Measurements from ENCODE around the gene HNRNPR. TPM values are rescaled to one million over a fixed set of nuclear protein-coding genes. Genes with fewer than 3 reads are reported as not detected.
A peak's percentile ranks its signal among the peaks of the same experiment; 100 is the strongest.
"Not testable (repeated sequence)": the region's sequence is repeated elsewhere in the genome, so short reads cannot be mapped to it uniquely, and the experiment has no call there.

HNRNPR gene
- 115 and 128 TPM in 2 replicates for total RNA-seq (2014; rRNA removed; shearing (Covaris generic))
- polyA plus RNA-seq (2014; cell fraction: nucleus; rRNA removed): 119 and 131 TPM in 2 replicates

DNA sequence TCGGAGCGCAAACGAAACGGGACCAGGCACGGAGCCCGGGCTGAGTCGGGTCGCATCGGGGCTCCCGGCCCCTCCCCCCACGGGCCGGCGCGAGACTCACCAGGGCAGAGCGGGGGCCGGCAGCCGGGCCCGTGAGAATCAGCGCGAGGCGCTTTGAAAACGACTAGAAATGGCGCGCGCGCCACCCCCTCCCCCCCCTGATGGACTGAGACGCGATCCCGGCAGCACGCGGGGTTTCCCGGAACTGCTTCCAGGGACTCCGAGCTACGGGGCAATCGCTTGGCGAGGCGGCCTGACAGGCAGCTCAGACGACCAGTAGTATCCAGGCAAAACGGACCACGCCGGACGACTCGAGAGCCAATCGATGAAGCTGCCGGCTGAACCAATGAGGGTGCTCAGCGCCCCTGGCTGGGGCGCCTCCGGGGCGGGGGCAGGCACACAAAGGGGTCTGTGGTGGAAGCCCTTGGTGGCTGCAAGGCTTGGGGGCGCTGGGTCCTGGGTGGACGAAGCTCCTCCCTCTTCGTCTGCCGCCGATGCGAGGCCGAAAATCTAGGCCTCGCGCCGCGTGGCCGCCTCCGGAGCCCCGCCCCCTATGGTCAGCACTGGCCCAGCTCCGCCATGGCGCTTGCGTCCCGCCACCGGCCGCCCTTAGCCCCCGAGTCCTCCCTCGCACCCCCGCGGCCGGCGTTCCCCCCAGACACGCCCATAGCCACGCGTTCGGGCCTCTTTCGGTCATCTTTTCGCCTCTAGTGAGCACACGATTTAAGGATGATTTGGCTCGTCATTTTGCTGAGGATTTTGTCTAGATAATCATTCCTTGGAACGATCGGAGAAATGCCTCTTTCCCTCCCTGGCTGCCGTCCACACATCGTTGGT is at the start of gene HNRNPR:
TSS of gene HNRNPR (minus strand) at position 174 of the 876 bp plus-strand sequence. CDS start 3,276 bp downstream, outside the sequence.
- peak; percentile 99 for DNase-seq (ENCODE audit: extremely low read depth, low read depth)

DNA sequence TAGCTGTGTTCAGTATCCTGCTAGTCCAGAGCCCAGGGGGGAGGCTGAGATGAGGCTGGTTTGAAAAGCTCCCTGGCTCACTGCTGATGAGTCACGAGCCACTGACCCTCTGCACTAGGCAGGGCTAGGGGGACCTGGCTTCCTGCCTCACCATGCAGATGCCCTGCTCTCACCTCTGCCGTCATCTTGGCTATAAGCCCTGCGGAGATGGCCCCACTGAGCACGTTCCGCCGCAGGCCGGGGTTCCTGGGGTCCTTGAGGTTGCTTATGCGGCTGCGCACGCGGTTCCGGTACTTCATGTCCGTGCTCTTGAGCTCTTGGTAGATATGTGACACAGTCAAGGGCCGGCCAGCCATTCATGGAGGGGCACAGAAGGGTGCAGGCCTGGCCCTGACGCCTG is 49.6 kb upstream of the HNRNPR start:
- no peak for DNase-seq (ENCODE audit: extremely low read depth, low read depth)

DNA sequence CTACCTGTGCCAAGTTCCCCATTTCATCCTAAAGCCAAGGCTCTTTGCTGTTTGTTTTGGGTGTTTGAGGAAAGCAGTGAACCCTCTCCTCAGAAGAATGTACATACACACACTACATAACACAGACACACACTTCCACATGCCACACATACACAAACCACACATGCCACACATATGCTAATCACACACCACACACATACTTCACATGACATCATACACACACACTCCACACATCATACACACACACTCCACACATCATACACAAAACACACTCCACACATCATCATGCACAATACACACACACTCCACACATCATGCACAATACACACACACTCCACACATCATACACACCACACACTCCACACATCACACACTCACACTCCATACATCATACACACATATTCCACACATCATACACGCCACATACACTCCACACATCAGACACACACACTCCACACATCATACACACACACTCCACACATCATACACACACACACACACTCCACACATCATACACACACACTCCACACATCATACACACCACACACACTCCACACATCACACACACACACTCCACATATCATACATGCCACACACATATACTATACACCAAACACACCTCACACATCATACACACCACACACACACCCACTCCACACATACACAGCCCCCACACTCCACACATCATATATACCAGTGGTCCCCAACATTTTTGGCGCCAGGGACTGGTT is 48.2 kb upstream of the HNRNPR start:
- no peak for DNase-seq (ENCODE audit: extremely low read depth, low read depth)

DNA sequence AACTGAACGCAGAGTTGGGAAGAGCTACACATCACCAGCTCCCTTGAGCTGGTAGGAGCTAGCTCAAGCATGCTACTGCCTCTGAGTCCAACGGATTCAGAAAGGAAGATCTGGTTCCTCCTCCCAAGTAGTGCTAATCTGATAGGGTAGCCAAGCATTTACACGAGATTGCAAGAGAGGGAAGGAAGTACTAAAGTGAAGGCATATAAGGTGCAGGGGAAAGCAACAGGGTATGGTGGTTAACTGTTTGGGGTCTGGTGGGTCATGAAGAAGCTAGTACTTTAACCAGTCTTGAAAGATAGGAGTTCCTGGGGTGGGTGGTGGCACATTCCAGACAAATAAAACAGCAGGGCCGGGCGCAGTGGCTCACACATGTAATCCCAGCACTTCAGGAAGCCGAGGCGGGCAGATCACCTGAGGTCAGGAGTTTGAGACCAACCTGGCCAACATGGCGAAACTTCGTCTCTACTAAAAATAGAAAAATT is 45.8 kb upstream of the HNRNPR start:
- no peak for DNase-seq (ENCODE audit: extremely low read depth, low read depth)

DNA sequence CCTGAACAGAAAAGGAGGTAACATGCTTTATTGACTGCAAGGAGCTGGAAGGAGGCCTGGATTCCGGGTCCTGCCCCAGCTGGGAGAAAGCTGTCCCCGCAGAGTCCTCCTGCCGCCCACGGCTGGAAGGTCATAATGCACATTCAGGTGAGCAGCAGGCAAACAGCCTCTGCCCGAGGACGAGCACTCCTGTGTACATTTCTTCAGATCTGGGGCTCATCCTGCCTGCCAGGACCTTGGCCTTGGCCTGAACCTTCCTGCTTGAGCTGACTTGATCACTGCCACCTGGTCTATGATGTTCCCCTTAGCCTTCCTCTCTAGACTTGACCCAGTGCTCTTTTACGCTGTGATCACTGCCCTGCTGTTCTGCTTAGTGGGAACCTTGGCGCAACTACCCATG is 43.4 kb upstream of the HNRNPR start:
- DNase-seq (ENCODE audit: extremely low read depth, low read depth): no peak

DNA sequence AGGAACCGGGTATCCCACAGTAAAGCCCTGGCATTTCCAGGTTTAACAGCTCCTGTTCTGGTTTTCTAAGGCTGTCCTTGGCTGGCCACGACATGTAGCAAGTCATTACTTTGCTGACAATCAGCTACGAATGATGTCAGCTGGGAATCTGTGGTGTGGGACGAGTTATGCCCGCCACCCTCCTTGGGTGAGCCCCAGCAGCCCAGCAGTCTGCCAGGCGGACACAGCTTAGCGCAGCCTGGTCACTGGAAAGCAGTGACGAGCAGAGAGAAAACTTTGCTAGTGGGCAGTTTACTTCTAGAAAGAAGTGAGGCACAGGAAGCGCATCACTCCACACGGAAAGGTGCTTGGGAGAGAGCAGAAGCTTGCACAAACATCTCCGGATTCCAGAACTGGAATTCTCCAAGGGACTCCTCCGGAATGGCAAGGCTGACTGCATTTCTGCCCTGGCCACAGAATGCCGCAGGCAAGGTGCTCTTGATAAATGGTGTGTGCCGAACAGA is 41.1 kb upstream of the HNRNPR start:
- no peak for DNase-seq (ENCODE audit: extremely low read depth, low read depth)

DNA sequence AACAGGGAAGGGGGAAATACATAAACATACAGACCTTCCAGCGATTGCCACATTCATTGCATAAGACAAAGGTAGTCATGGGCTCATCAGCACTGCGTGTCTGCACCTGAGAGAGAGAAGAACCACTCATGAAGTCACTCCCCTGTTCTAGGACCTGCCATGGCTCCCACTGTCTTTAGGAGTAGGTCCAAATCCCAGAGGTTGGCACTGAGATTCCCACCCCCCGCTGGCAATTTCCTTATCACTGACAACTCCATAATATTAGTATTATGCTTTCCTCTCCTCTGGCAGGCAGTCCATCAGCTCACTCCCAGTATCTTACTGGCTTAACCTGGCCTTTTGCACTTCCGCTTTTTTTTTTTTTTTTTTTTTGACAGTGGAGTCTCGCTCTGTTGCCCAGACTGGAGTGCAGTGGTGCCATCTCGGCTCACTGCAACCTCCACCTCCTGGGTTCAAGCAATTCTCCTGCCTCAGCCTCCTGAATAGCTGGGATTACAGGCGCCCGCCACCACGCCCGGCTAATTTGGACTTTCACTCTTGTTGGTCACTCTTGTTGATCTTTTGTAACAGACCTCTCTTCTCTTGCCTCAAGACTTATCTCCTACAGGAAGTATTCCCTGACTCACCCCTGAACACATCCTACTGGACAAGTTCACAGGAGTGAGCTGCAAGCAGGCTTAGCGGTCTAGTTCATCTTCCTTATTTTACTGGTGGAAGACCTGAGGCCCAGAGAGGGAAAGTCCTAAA is 40.4 kb upstream of the HNRNPR start:
- DNase-seq (ENCODE audit: extremely low read depth, low read depth): peak; percentile 22

DNA sequence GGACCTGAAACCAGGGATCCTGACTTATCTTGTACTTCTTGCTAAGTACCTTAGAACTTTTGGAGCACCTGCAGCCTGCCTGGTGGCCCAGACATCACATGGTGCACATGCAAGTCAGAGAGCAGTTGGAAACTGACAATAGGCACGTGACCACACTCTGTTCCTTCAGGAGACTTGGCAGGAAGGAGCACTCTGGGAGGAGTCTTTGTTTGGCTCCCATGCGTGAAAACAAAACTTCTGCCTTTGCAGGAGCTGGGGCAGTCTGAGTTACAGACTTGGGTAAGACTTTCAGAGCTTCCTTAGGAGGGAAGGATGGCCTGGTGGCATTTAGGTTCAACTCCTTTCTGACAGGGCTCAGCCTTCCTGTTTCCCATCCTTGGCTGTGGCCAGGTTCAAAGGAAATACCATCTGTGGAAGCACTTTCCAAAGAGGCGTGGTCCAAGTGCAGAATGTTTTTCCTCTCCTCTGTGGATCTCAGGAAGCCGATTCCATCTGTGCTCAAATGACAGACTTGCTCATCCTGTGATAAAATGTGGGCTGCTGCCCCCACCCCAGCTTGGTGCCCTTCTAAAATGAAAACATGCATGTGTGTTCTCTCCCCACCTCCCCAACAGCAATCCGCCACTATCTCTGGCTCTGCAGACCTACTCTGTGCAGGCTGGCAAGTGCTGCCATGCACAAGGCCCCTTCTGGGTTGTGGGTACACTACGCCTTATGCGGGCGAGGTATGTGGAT is 39.7 kb upstream of the HNRNPR start:
- DNase-seq (ENCODE audit: extremely low read depth, low read depth): no peak

DNA sequence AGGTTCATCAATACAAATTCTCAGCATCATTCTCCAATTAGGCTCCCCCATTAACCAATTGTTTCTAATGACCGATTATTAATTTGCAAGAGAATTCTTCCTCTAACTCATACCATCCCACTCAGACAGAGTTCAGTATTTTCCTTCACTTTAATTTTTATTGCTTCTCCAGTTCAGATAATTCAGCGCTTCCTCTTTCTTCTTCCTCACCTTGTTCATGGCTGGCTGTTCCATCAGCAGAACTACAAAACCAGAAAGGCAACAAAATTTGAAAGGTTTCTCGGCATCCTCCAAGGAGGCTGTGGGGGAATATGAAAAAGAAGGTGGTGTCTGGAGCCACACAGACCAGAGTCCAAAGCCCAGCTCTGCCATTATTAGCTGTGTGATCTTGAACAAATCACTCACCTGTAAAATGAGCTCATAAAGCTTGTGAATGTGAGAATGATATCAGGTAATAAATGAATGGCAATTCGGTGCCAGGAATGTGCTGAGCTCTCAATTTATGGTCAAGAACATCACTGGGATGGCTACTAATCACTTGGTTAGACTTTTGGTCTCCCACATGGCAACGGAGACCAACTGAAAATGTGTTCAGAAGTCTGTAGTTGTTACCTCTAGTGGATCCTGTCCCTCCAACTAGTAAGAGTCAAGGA is 37.3 kb upstream of the HNRNPR start:
- DNase-seq (ENCODE audit: extremely low read depth, low read depth): no peak

DNA sequence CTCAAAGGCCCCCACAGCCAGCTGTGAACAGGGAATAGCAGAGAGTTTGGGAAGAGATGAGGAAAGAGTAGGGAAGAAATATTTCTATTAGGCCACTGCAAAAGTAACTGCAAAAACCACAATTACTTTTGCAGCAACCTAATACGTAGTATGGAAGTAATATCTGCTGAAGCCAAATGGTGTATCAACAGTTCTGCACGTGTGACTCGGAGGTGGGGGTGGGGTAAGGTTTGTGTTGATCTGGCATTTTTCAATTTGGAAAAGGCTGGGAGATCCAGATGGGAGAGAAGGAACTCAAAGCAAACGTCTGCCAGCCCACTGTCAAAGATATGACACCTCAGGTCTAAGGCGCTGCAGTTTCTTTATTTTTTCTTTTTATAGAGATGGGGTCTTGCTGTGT is 36.6 kb upstream of the HNRNPR start:
- DNase-seq (ENCODE audit: extremely low read depth, low read depth): no peak

DNA sequence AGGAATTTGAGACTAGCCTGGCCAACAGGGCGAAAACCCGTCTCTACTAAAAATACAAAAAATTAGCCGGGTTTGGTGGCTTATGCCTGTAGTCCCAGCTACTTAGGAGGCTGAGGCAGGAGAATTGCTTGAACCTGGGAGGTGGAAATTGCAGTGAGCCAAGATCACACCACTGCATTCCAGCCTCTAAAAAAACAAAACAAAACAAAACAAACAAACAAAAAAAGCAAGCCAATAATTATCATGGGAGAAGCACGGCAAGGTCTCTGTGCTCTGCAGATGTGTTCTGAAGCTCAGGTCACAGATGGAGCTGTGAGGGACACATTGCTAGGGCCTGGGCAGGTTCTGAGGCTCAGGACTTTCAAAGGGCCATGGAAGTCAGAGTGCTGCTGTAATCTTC is 36.2 kb upstream of the HNRNPR start:
- not testable (repeated sequence) for DNase-seq (ENCODE audit: extremely low read depth, low read depth)

DNA sequence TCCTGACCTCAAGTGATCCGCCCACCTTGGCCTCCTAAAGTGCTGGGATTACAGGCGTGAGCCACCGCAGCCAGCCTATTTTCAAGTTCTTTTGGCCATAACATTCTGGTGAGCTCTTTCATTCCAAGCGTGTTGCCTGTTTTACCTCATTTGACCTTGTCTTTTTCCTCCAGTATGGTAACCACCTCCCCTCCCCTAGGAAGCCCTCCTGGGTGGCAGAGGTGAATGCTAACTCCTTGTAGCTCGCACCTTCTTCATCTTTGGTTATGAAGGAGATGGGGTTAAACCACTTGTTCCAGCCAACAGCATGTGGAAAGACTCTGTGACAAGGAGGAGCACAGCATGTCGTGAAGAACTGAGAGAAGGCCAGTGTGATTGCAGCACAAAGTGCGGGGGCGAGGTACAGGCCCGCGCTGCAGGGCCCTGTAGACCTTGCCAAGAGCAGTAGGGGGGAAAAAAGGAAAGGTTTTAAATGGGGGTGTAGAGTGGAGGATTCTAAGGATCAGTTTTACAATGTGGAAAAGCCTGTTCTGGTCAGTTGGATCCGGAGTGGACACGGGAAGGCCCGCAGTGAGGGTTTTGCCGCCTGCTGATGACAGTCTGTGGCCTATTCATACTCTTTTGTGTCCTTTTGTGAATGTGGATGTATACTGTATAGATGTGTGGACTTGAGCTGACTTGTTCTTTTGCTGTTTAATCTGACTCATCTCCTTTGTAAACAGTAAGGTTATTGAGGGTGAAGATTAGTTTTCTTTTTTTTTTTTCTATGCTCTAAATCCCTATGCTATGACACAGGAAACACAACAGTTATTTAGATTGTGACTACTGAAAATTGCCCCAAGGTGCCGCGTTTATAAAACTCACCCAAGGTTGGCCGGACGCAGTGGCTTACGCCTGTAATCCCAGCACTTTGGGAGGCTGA is 33.1 kb upstream of the HNRNPR start:
- peak; percentile 72 for DNase-seq (ENCODE audit: extremely low read depth, low read depth)

DNA sequence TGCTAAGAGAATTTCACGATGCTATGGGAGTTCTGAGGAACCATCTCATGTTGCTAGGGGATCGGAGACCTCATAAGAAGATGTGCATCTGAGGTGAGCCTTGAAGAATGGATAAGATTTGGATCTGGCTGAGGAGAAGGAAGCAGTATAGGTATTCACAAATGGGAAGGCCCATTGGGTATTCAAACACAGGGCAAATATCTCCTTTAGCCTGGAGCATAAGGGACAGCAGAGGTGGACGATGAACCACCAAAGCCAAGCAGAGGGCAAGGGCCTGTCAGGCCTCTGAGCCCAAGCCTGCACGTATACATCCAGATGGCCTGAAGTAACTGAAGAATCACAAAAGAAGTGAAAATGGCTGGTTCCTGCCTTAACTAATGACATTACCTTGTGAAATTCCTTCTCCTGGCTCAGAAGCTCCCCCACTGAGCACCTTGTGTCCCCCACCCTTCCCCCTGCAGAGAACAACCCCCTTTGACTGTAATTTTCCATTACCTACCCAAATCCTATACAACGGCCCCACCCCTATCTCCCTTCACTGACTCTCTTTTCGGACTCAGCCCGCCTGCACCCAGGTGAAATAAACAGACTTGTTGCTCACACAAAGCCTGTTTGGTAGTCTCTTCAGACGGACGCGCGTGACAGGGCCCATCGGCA is 30.1 kb upstream of the HNRNPR start:
- DNase-seq (ENCODE audit: extremely low read depth, low read depth): not testable (repeated sequence)

DNA sequence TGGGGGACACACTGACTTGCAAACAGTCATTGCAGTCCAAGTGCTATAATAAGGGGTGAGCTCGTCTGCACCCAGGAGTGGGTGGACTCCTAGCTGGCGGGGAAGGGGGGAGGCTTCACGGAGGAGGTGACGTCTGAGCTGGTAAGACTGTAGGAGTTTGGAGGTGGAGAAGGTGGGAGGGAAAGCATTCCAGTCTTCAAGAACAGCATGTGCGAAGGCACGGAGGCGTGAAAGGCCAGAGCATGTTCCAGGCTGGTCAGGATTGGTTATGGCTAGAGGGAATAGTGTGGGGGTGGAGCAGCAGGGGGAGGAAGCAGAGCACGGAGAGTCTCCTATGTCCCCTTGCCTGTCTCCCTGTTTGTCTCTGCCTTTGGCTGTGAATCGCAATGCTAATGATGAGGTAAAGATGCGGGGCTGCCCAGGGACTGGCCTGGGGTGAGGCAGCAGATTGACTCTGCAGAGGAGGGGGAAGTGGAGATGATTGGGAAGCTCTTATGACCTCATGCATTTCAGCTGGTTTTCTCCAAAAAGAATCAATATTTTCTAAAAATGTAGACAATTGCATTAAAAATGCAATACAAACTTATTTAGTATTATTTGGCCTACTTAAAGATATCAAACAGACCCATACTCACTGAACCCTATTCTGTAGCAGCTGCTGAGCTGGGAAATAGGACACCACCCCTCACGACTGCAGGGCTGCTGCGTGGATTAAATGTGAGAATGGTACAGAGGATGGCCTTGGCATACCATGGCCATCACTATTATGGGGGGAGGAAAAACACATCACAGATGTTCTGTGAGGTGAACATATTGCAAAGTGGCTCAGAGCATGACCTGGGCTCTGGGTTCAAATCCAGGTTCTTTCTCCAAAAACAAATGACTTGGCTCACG is 28.1 kb upstream of the HNRNPR start:
- no peak for DNase-seq (ENCODE audit: extremely low read depth, low read depth)

DNA sequence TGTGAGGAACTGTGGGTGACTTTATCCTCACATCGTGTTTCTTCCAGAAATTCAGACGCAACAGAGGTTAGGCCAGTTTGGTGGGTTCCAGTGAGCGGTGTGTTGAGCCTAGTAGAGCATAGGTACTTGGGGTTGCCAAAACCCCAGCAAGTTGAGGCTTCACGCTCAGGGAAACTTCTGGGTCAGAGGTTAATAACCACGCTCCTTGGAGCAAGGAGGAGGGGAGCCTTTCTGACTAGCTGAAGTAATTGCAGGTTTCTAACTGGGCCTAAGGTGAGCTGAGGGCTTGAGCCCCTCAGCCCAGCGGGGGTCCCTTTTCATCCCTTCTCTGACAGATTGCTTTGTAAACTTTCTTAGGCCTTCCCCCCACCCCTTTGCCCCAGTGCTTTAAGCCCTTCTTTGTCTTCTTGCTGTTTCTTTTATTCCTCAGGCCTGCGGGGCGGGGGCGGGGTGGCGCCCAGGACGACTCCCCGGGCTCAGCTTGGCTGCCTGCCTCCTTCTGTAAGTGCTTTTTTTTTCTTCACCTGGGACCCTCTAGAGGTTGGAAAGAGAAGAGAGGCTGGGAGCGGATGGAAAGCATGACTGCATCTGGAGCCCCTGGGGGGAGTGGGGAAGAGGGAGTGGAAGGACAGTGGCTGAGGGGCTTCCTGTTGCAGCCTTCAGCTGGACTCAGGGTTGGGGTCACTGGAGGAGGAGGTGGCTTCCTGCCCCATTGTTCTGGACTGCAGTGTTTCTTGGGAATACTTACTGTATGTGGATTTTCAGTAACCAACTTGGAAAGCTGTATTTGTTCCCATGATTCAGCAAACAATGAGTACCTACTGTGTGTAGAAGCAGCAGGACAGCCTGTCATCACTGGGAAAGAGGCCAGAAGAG is 26.9 kb upstream of the HNRNPR start:
- DNase-seq (ENCODE audit: extremely low read depth, low read depth): no peak

DNA sequence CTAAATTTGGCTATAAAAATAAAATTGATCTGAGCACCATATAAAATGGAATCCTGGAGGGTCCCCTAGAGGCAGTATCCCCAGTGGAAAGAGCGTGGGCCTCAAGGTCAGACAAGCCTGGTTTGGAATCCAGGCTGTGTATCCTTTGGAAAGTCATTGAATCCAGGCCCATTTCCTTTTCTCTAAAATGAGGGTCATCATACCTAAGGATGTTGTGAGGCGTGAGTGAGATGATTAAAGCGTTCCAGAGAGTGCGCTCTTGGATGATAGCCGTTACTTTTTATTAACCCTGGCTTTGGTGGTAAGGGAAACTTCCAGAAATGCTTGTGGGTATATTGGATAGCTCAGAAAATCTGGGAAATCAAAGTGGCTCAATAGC is 26.2 kb upstream of the HNRNPR start:
- no peak for DNase-seq (ENCODE audit: extremely low read depth, low read depth)

All from NCI-H460 (cell line).